Uterus (tissue), 2 donors: ENCODE measurements around the gene PCDHGB1.
"Not testable (repeated sequence)": the region's sequence is repeated elsewhere in the genome, so short reads cannot be mapped to it uniquely, and the experiment has no call there.

Experiments used
- CTCF ChIP-seq, 4 experiments: fragments of 200-600 bp in 2 of 4; fragments of 450-650 bp in 2 of 4; sonication (generic) in 2 of 4; IDR thresholded peaks; one replicate each; pipeline ENCODE4 v1.5.1; 2016 to 2019; ENCODE audit warnings: antibody characterized with exemption in 4 of 4, mild to moderate bottlenecking in 2 of 4, moderate library complexity in 1 of 4
- POLR2A ChIP-seq, 2 donors: fragments of 450-650 bp; IDR thresholded peaks; one replicate each; pipeline ENCODE4 v1.6.1; 2016; ENCODE audit warnings: antibody characterized with exemption in 2 of 2, mild to moderate bottlenecking in 1 of 2, moderate library complexity in 1 of 2

GRCh38 chr5:141397756-141398551, 48.1 kb downstream of the PCDHGB1 start, which contains the start of gene PCDHGB5:
- TF ChIP-seq CTCF (IDR thresholded peaks at IDR 0.05): peak in 2 of 4 experiments; percentile 15 to 20
- not testable (repeated sequence) for TF ChIP-seq POLR2A (IDR thresholded peaks at IDR 0.05)
